HepG2 (cell line): ENCODE results near the gene ADM. TPM values are rescaled to one million over a fixed set of nuclear protein-coding genes. Genes with fewer than 3 reads are reported as not detected.

ENCODE experiments used
- ATAC-seq: fragments of 200-7000 bp; cut with Tn5 transposase; 3 replicates; pipeline ENCODE4 v1.9.1; 2020; ENCODE audit warnings: mild to moderate bottlenecking, moderate library complexity
- BruUV-seq: library from RNA; stranded (reverse); fragments of 400-500 nt; replicated peaks from 2 replicates; lab custom pipeline; 2021; lab: Mats Ljungman, UMichigan
- CTCF ChIA-PET: fragments of 300-600 bp; formaldehyde crosslinking; extraction: SDS; loops from one replicate; lab custom pipeline; 2021; ENCODE audit warnings: low total read pairs, inconsistent platforms, low intra/inter-chr PET ratio; lab: Yijun Ruan, JAX
- POLR2A ChIA-PET: fragments of 350-600 bp; sonication (Branson Sonifier 250); formaldehyde crosslinking; loops from one replicate; lab custom pipeline; 2020; ENCODE audit warnings: antibody characterized with exemption, inconsistent platforms; lab: Yijun Ruan, JAX
- DNase-seq: peaks from one replicate; pipeline ENCODE4 v3.0.0-alpha.2; 2015; ENCODE audit warnings: low spot score
- FAIRE-seq: peaks from 3 replicates; lab custom pipeline; 2011; peaks lifted over from hg19 to GRCh38; lab: Jason Lieb, UNC
- H2AFZ ChIP-seq: one replicate; pipeline ENCODE4 v1.6.1; 2011; ENCODE audit warnings: low read length, inconsistent platforms
- H3K27ac ChIP-seq: fragments of 300-600 bp; 3 replicates; pipeline ENCODE4 v1.8.0; 2011; ENCODE audit warnings: mixed run types, mild to moderate bottlenecking, mixed read lengths, low read length, inconsistent platforms; ENCODE audit not compliant: insufficient read depth; ENCODE audit errors: extremely low read length
- H3K27me3 ChIP-seq, 2 experiments: fragments of 200-600 bp in 1 of 2; 2 replicates in 1 of 2; 3 replicates in 1 of 2; pipeline versions ENCODE4 v1.6.0 to v1.8.0; 2011; ENCODE audit warnings: low read length in 2 of 2, mild to moderate bottlenecking in 2 of 2, moderate library complexity in 2 of 2, inconsistent platforms in 1 of 2; ENCODE audit not compliant: insufficient read depth in 2 of 2, control insufficient read depth in 1 of 2
- H3K36me3 ChIP-seq, 2 experiments: fragments of 200-600 bp in 1 of 2; replicated peaks in 1 of 2; 2 replicates in 1 of 2; 3 replicates in 1 of 2; pipeline versions ENCODE4 v1.5.1 to v1.8.0; 2011; ENCODE audit warnings: low read length in 2 of 2, inconsistent platforms in 1 of 2; ENCODE audit not compliant: insufficient read depth in 2 of 2, control insufficient read depth in 1 of 2
- H3K4me1 ChIP-seq: 2 replicates; pipeline ENCODE4 v1.5.1; 2012; ENCODE audit warnings: low read length, inconsistent platforms; ENCODE audit not compliant: insufficient read depth
- H3K4me2 ChIP-seq: 2 replicates; pipeline ENCODE4 v1.6.0; 2011; ENCODE audit warnings: low read depth, low read length, inconsistent platforms
- H3K4me3 ChIP-seq, 3 experiments: fragments of 200-600 bp in 1 of 3; sonication (generic), shearing (Covaris generic) in 1 of 3; replicated peaks in 1 of 3; 2 replicates each; pipeline ENCODE4 v1.5.1; 2011 to 2016; ENCODE audit warnings: low read length in 3 of 3, inconsistent platforms in 2 of 3, low read depth in 2 of 3, mild to moderate bottlenecking in 2 of 3, control low read depth in 1 of 3, mixed read lengths in 1 of 3; ENCODE audit not compliant: insufficient read depth in 1 of 3
- H3K79me2 ChIP-seq: one replicate; pipeline ENCODE4 v1.6.1; 2011; ENCODE audit warnings: low read length, inconsistent platforms; ENCODE audit not compliant: insufficient read depth
- H3K9ac ChIP-seq: 2 replicates; pipeline ENCODE4 v1.6.0; 2011; ENCODE audit warnings: mild to moderate bottlenecking, low read depth, low read length, inconsistent platforms; ENCODE audit not compliant: insufficient read depth
- H3K9me3 ChIP-seq: 2 replicates; pipeline ENCODE4 v1.5.1; 2012; ENCODE audit warnings: mild to moderate bottlenecking, low read length
- H4K20me1 ChIP-seq: 2 replicates; pipeline ENCODE4 v1.6.0; 2011; ENCODE audit warnings: inconsistent platforms, mild to moderate bottlenecking, low read length, moderate library complexity; ENCODE audit not compliant: insufficient read depth
- CREB1 ChIP-seq, 2 experiments: fragments of 450-650 bp in 1 of 2; IDR thresholded peaks; 2 replicates each; pipeline ENCODE4 v1.6.1; 2016 to 2017; ENCODE audit warnings: control low read depth in 1 of 2, mild to moderate bottlenecking in 1 of 2, missing compliant biosample characterization in 1 of 2, missing genetic modification characterization in 1 of 2
- CREBL2 ChIP-seq: sonication (generic); formaldehyde crosslinking; IDR thresholded peaks from 2 replicates; pipeline ENCODE4 v1.8.1; 2023; ENCODE audit warnings: missing genetic modification reagents, mild to moderate bottlenecking, borderline replicate concordance
- FOXM1 ChIP-seq: sonication (generic); formaldehyde crosslinking; IDR thresholded peaks from 2 replicates; pipeline ENCODE4 v1.5.0; 2020; ENCODE audit warnings: missing genetic modification reagents
- FUBP1 ChIP-seq: sonication (generic); formaldehyde crosslinking; IDR thresholded peaks from 2 replicates; pipeline ENCODE4 v1.5.1; 2020; ENCODE audit warnings: missing genetic modification reagents, mild to moderate bottlenecking, borderline replicate concordance
- HIC2 ChIP-seq: sonication (generic); formaldehyde crosslinking; IDR thresholded peaks from 2 replicates; pipeline ENCODE4 v1.9.0; 2022; ENCODE audit warnings: low read depth, missing genetic modification reagents
- IRX3 ChIP-seq: sonication (generic); formaldehyde crosslinking; IDR thresholded peaks from 2 replicates; pipeline ENCODE4 v1.8.1; 2023; ENCODE audit warnings: mild to moderate bottlenecking, low read depth, missing genetic modification reagents, borderline replicate concordance
- KMT2A ChIP-seq: sonication (generic); formaldehyde crosslinking; IDR thresholded peaks from 2 replicates; pipeline ENCODE4 v1.4.0; 2020; ENCODE audit warnings: missing genetic modification reagents
- NFATC3 ChIP-seq: sonication (generic); formaldehyde crosslinking; IDR thresholded peaks from 2 replicates; pipeline ENCODE4 v1.5.1; 2020; ENCODE audit warnings: mild to moderate bottlenecking, missing genetic modification reagents
- NR2F6 ChIP-seq, 2 experiments: IDR thresholded peaks; 2 replicates each; pipeline ENCODE4 v1.6.1; 2016; ENCODE audit warnings: antibody characterized with exemption in 1 of 2, mild to moderate bottlenecking in 1 of 2
- POLR2AphosphoS5 ChIP-seq: IDR thresholded peaks from 2 replicates; pipeline ENCODE4 v1.6.1; 2012; ENCODE audit warnings: low read depth, low read length
- PPARG ChIP-seq: conservative IDR thresholded peaks from 2 replicates; pipeline ENCODE4 v1.6.1; 2016; ENCODE audit warnings: missing biosample characterization, missing genetic modification reagents
- SIX4 ChIP-seq: sonication (generic); formaldehyde crosslinking; IDR thresholded peaks from 2 replicates; pipeline ENCODE4 v1.4.0; 2020; ENCODE audit warnings: missing genetic modification reagents
- THAP11 ChIP-seq: IDR thresholded peaks from 2 replicates; pipeline ENCODE4 v1.6.1; 2016; ENCODE audit warnings: missing biosample characterization, missing genetic modification reagents
- ZEB1 ChIP-seq: IDR thresholded peaks from 2 replicates; pipeline ENCODE4 v1.6.1; 2012; ENCODE audit warnings: mild to moderate bottlenecking, low read depth, inconsistent platforms; ENCODE audit not compliant: insufficient replicate concordance
- ZFAT ChIP-seq: sonication (generic); formaldehyde crosslinking; conservative IDR thresholded peaks from 2 replicates; pipeline ENCODE4 v1.8.1; 2023; ENCODE audit warnings: missing genetic modification reagents, inconsistent platforms
- ZNF101 ChIP-seq: sonication (generic); formaldehyde crosslinking; IDR thresholded peaks from 2 replicates; pipeline ENCODE4 v1.4.0; 2020; ENCODE audit warnings: mild to moderate bottlenecking, low read depth, missing genetic modification reagents, borderline replicate concordance
- ZNF263 ChIP-seq: sonication (generic); formaldehyde crosslinking; IDR thresholded peaks from 2 replicates; pipeline ENCODE4 v1.4.0; 2020; ENCODE audit warnings: missing genetic modification reagents
- ZNF326 ChIP-seq: sonication (generic); formaldehyde crosslinking; IDR thresholded peaks from 2 replicates; pipeline ENCODE4 v1.4.0; 2020; ENCODE audit warnings: missing genetic modification reagents, borderline replicate concordance
- ZNF414 ChIP-seq: sonication (generic); formaldehyde crosslinking; IDR thresholded peaks from 2 replicates; pipeline ENCODE4 v1.5.0; 2020; ENCODE audit warnings: missing genetic modification reagents
- ZNF619 ChIP-seq: sonication (generic); formaldehyde crosslinking; IDR thresholded peaks from 2 replicates; pipeline ENCODE4 v1.4.0; 2020; ENCODE audit warnings: mild to moderate bottlenecking, missing genetic modification reagents
- WGBS: methylation state at CpG from one replicate; pipeline ENCODE4 v1.1.6; 2017; ENCODE audit warnings: low lambda C conversion rate; 5-methylcytosine and 5-hydroxymethylcytosine counted together
- in situ Hi-C: cut with HindIII; loops from 2 replicates; pipeline ENCODE4 v1.10.0; 2017; ENCODE audit warnings: low pct_unique_long_range_greater_than_20kb; ENCODE audit not compliant: extremely low pct_ligation_motif_present
- intact Hi-C: fragments of 100-400 bp; cut with micrococcal nuclease; formaldehyde crosslinking; loops from one replicate; pipeline ENCODE4 v1.10.0; 2022; ENCODE audit not compliant: unreplicated experiment
- polyA plus RNA-seq, 8 experiments: library from polyadenylated mRNA; depleted of rRNA in 3 of 8; stranded (reverse) in 7 of 8; unstranded in 1 of 8; fragments of >200 nt; fragmentation: Illumina TruSeq in 4 of 8; extraction: Trizol in 4 of 8; gene quantifications; 2 replicates each; pipeline versions ENCODE4 v1.2.1 to v1.2.3, GENCODE V29; 2011 to 2016; ENCODE audit warnings: low read depth in 4 of 8, missing spikeins in 1 of 8, mixed read lengths in 1 of 8; ENCODE audit not compliant: insufficient read depth in 1 of 8
- total RNA-seq, 5 experiments: library from RNA; depleted of rRNA; stranded (reverse); fragments of >200 nt; fragmentation: Illumina TruSeq; extraction: Trizol; gene quantifications; 2 replicates each; pipeline ENCODE4 v1.2.3, GENCODE V29; 2016; ENCODE audit warnings: low read depth in 1 of 5

ADM gene
- total and polyA plus RNA-seq, 2 of the 13 experiments (the other 11 are each of a cell fraction or from before 2014, with no cell fraction given) = 10.7 to 26.1 TPM

GRCh38 chr11:10267821-10268220 is 37.1 kb upstream of the ADM start (continued):
- no peak for TF ChIP-seq IRX3 (CRISPR knock-in tag)
- no peak for TF ChIP-seq ZNF326
- TF ChIP-seq ZFAT (CRISPR knock-in tag) = no peak
- TF ChIP-seq HIC2 (CRISPR knock-in tag) = no peak
- no peak for TF ChIP-seq ZEB1
- TF ChIP-seq, all 625 proteins: peak for 0

GRCh38 chr11:10268746-10269488 is 36.0 kb upstream of the ADM start:
- no peaks in the 10 kb centered on the region for H3K27me3 ChIP-seq
- no peak overlapping the region for H3K27ac ChIP-seq
- no TSS peak for BruUV-seq
- FAIRE-seq = no peak
- in situ Hi-C loops (no loop called here), intact Hi-C loops (no loop called here)
- POLR2A ChIA-PET = no interaction called here
- 92% methylated on average over 5 of the region's 5 CpGs for WGBS
- CTCF ChIA-PET = no interaction called here
- no peaks in the 10 kb centered on the region for H3K4me1 ChIP-seq
- no peak overlapping the region for H2AFZ ChIP-seq
- H3K9ac ChIP-seq = no peak overlapping the region
- H4K20me1 ChIP-seq = no peaks in the 10 kb centered on the region
- TF ChIP-seq CREBL2 (CRISPR knock-in tag) = no peak
- no peak for TF ChIP-seq FOXM1 (CRISPR knock-in tag)
- TF ChIP-seq FUBP1 (CRISPR knock-in tag) = no peak
- no peak for TF ChIP-seq ZNF414 (CRISPR knock-in tag)
- no peak for TF ChIP-seq POLR2AphosphoS5
- no peak for TF ChIP-seq NFATC3 (CRISPR knock-in tag)
- no peak for TF ChIP-seq ZNF101 (CRISPR knock-in tag)
- no peak for TF ChIP-seq ZNF263 (CRISPR knock-in tag)
- no peak for TF ChIP-seq KMT2A (CRISPR knock-in tag)
- no peak for TF ChIP-seq SIX4 (CRISPR knock-in tag)
- TF ChIP-seq CREB1 (IDR thresholded peaks at IDR 0.05) = no peak
- no peak for TF ChIP-seq CREB1 (CRISPR knock-in tag; IDR thresholded peaks at IDR 0.05)
- no peak for TF ChIP-seq NR2F6 (IDR thresholded peaks at IDR 0.05)
- no peak for TF ChIP-seq NR2F6 (CRISPR knock-in tag; IDR thresholded peaks at IDR 0.05)
- TF ChIP-seq ZNF619 (CRISPR knock-in tag) = no peak
- no peak for TF ChIP-seq PPARG (CRISPR knock-in tag)
- no peak for TF ChIP-seq THAP11
- H3K4me3 ChIP-seq = no peak overlapping the region
- no peaks in the 10 kb centered on the region for H3K36me3 ChIP-seq
- ATAC-seq = no peak
- peaks cover 2% of the 10 kb centered on the region for H3K79me2 ChIP-seq
- no peak overlapping the region for H3K4me2 ChIP-seq
- no peak for DNase-seq
- no peaks in the 10 kb centered on the region for H3K9me3 ChIP-seq
